MM.1S (cell line): ENCODE results near the gene PRKCG.

Experiments
- CTCF ChIP-seq: fragments of 300-600 bp; sonication (generic); IDR thresholded peaks from 2 replicates; pipeline ENCODE4 v1.5.1; 2016; ENCODE audit warnings: antibody characterized with exemption, low read length, mixed read lengths
- EZH2 ChIP-seq: fragments of 300-600 bp; sonication (generic); optimal IDR thresholded peaks from 2 replicates; pipeline ENCODE3; 2017; ENCODE audit warnings: low read depth, mild to moderate bottlenecking, antibody characterized with exemption, low read length, mixed read lengths
- EZH2phosphoT487 ChIP-seq: fragments of 300-600 bp; sonication (generic); IDR thresholded peaks from 2 replicates; pipeline ENCODE4 v1.6.1; 2018; ENCODE audit warnings: antibody characterized with exemption, low read length

GRCh38 chr19:53912653-53913052, 30.7 kb downstream of the PRKCG start:
- TF ChIP-seq CTCF (no peak), EZH2 (no peak), EZH2phosphoT487 (no peak)
